Measurements from ENCODE around the gene FBLN2. TPM values are rescaled to one million over a fixed set of nuclear protein-coding genes. Genes with fewer than 3 reads are reported as not detected.

The FBLN2 gene
- total RNA-seq, 1 donor from 2014 or later, result 67.5 TPM

DNA sequence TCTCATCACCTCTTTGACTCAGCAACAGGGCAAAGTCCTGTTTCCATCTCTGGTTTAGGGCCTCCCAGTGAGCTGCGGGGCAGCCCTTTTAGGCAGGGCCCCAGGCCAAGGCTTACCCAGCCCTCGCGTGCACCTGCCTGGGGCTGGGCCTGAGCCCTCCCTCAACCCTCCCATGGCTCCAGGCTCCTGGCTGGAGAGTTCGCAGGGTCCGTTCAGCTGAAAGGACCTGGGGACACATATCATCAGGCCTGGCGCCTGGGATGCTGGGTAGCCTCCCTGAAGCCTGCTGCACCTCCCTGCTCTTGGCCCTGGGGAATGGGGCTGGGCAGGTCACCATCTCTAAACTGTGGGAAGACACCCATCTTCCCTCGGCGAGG, 39.1 kb upstream of the FBLN2 start:
- Mint-ChIP-seq H3K4me1 (peaks cover 28% of the 10 kb centered on the region), H3K36me3 (no peaks in the 10 kb centered on the region), H3K27ac (no peak overlapping the region), H3K9me3 (peaks cover 4% of the 10 kb centered on the region), H3K27me3 (ENCODE audit: low read depth) (no peaks in the 10 kb centered on the region), H3K4me3 (no peak overlapping the region)
- TF ChIP-seq, protein P1, sequence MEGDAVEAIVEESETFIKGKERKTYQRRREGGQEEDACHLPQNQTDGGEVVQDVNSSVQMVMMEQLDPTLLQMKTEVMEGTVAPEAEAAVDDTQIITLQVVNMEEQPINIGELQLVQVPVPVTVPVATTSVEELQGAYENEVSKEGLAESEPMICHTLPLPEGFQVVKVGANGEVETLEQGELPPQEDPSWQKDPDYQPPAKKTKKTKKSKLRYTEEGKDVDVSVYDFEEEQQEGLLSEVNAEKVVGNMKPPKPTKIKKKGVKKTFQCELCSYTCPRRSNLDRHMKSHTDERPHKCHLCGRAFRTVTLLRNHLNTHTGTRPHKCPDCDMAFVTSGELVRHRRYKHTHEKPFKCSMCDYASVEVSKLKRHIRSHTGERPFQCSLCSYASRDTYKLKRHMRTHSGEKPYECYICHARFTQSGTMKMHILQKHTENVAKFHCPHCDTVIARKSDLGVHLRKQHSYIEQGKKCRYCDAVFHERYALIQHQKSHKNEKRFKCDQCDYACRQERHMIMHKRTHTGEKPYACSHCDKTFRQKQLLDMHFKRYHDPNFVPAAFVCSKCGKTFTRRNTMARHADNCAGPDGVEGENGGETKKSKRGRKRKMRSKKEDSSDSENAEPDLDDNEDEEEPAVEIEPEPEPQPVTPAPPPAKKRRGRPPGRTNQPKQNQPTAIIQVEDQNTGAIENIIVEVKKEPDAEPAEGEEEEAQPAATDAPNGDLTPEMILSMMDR (IDR thresholded peaks at IDR 0.05; ENCODE audit: unreplicated experiment), result no peak
- DNase-seq (ENCODE audit: low spot score in 2 of 2, unreplicated experiment in 2 of 2), result no peak

DNA sequence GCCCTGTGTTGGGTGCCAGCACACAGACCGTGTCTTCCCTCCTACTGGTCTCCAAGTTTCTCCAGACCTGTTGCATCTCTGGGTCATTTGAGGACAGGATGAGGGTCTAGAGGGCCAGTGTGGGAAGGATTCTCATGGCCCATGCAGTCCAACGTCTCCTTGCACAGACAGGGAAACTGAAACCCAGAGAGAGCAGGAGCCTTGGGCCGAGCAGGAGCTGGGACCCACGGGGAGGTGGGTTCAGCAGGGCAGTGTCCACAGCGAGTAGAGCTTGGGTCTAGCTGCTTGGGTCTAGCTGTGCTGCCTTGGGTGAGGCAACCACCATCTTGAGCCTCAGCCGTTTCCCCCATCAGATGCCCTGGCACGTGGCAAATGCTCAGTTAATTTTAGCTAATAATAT, 36.5 kb upstream of the FBLN2 start:
- H3K4me1 Mint-ChIP-seq, result peaks cover 28% of the 10 kb centered on the region
- TF ChIP-seq, protein P1 (IDR thresholded peaks at IDR 0.05; ENCODE audit: unreplicated experiment), result no peak
- H3K27ac Mint-ChIP-seq, result no peak overlapping the region
- peaks cover 4% of the 10 kb centered on the region for H3K9me3 Mint-ChIP-seq
- H3K36me3 Mint-ChIP-seq, result no peaks in the 10 kb centered on the region
- DNase-seq (ENCODE audit: low spot score in 2 of 2, unreplicated experiment in 2 of 2), result no peak
- no peaks in the 10 kb centered on the region for H3K27me3 Mint-ChIP-seq (ENCODE audit: low read depth)
- no peak overlapping the region for H3K4me3 Mint-ChIP-seq

DNA sequence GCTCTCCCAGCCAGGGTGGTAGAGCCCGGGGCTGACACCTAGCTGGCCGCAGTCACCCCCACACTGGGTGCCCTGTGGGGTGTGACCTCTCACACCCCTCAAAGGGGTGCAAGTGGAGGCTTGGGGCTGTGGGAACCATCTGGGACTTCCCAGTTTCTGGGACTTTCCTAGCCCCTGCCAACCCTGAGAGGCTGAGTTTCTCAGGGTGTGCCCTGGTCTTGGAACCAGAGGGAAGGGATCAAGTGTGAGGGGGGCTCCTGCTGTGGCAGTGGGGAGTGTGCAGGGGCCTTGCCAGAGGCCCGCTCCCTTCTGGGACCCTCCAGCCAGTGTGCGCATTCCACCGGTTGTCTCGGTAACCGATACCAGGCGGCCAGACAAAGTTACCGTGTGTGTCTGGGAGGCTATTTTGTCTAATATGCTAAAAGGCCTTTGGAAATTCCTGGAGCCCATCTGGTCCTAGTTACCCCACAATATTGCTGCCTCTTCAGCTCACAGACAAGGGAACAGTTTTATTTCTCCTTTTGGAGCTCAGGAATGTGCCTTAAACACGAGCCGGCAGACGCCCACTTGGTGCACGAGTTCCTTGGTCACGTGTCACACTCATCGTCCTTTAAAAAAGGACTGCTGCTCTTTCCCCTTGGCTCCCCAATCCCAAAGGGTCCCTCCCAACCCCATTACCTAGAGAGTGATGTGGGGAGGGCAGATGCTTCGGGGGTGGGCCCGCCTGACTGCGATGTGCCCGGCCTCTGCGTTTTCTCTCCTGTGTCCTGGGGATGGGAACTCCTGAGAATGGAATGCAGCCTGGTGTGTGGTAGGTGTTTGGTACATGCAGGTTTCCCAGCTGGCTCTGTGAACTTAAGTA, 35.6 kb upstream of the FBLN2 start:
- TF ChIP-seq, protein P1 (IDR thresholded peaks at IDR 0.05; ENCODE audit: unreplicated experiment), result no peak
- no peak overlapping the region for H3K4me3 Mint-ChIP-seq
- no peaks in the 10 kb centered on the region for H3K36me3 Mint-ChIP-seq
- H3K9me3 Mint-ChIP-seq, result peaks cover 4% of the 10 kb centered on the region
- DNase-seq (ENCODE audit: low spot score in 2 of 2, unreplicated experiment in 2 of 2), result no peak
- H3K27me3 Mint-ChIP-seq (ENCODE audit: low read depth), result no peaks in the 10 kb centered on the region
- peaks cover 21% of the 10 kb centered on the region for H3K4me1 Mint-ChIP-seq
- peak overlapping the region; percentile 87 for H3K27ac Mint-ChIP-seq

DNA sequence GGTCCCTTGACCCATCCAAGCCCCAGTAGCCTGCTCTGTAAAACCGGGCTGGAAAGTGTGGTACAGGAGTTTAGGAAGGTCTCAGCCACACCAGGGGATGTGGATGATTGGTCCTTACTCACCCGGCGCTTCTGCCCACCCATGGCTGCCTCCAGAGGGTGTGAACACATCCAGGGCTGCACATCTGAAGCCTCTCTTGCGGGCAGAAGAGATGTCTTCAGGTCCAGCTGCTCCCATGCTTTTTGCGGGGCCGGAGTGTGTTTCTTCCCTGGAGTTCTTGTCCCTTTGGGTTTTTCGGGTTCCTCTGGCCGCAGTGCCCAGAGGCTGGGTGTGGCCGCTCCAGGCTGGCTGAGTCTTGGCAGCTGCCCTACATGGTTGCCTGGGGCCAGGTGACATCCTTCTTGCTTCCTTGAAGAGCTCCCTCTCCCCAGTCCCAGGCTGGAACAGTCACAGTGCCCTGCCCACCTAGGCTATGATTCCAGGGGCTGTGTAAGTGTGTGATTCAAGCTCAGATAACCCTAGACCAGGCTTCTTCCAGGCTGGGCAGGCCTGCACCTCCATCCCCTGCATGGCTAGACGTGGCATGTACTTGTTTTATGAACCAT, 34.9 kb upstream of the FBLN2 start:
- Mint-ChIP-seq H3K4me1 (peaks cover 18% of the 10 kb centered on the region), H3K27ac (peak overlapping the region; percentile 87), H3K4me3 (no peak overlapping the region), H3K9me3 (peaks cover 4% of the 10 kb centered on the region), H3K36me3 (no peaks in the 10 kb centered on the region), H3K27me3 (ENCODE audit: low read depth) (no peaks in the 10 kb centered on the region)
- no peak for DNase-seq (ENCODE audit: low spot score in 2 of 2, unreplicated experiment in 2 of 2)
- TF ChIP-seq, protein P1 (IDR thresholded peaks at IDR 0.05; ENCODE audit: unreplicated experiment), result no peak

DNA sequence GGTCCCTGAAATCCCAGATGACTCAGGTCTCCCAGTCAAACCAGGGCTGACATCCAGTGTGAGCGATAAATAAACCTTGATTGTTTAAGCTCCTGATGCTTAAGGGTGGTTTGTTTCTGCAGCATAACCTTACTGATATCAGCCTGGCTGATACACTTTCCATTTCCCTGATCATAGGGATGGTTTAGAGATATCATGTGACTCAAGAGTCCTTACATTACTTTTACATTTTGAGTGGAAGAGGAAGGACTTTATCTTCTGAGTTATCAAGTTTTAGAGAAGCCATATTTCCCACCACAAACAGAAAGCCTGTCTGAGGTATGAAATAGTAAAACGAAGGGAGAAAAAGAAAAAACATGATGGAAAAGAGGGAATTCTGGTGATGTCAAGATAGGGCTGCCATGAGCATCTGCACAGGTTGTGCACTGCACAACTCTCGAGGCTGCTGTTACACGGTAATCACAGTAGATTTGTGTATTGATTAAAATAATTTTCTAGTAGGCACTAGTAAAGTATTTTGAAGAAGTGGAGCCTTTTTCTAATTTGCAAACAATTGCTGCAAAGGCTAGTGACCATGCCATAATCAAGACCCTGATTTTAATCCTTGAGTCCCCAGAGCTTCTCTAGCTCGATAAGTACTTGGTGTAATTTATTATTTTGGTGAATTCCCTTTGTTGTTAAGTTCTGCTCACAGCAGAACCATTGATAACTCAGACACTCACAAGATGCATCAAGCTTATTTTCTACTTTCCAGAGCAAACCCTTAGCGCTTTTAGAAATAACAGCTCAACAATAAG, 34.1 kb upstream of the FBLN2 start:
- Mint-ChIP-seq H3K36me3 (no peaks in the 10 kb centered on the region), H3K9me3 (peaks cover 4% of the 10 kb centered on the region), H3K4me1 (peaks cover 18% of the 10 kb centered on the region), H3K4me3 (no peak overlapping the region), H3K27ac (no peak overlapping the region), H3K27me3 (ENCODE audit: low read depth) (no peaks in the 10 kb centered on the region)
- TF ChIP-seq, protein P1 (IDR thresholded peaks at IDR 0.05; ENCODE audit: unreplicated experiment), result no peak
- no peak for DNase-seq (ENCODE audit: low spot score in 2 of 2, unreplicated experiment in 2 of 2)
